GM19397 (cell line): ENCODE measurements around the gene MYLK4.

Experiments
- ATAC-seq: cut with Tn5 transposase; IDR thresholded peaks from one replicate; pipeline ENCODE4 v1.9.1; 2021; ENCODE audit warnings: mild to moderate bottlenecking, moderate library complexity; ENCODE audit not compliant: unreplicated experiment

The MYLK4 gene

DNA sequence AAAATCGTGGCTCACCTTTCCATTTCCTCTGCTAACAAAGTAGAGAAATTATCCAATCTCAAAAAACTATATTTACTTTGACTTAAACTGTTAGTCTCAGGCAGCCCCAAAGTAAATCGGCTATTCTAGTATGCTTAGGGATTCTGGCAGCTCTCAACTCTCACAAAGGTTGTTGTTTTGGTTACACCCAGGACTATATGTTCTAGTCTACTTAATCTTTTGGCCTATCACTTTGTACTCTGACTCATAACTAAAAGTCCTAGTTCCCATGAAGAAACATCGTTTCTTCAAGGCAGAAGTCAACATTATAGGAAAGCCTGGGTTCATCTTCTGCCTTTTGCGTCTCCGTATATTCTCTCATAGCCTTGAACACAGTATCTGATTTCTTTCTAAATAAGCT is 42.3 kb downstream of the MYLK4 start:
- ATAC-seq = no peak

DNA sequence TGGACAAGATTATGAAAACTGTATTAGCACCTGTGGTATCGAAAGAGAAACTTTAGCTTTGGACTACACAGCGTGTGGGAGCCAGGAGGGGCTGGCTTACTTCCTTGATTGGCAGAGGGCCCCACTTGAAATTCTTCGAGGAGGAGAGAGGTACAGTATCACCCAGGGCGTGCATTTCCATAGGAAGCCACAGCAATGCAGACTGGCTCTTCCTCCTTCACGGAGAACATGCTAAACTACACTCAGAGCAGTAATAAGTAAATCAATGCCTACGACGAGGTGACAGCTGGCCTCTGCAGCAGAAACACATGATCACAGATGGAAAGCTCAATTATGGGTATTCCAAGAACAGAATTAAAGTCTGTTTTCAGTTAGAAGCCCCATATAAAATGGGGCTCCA is 44.2 kb downstream of the MYLK4 start:
- ATAC-seq = no peak

DNA sequence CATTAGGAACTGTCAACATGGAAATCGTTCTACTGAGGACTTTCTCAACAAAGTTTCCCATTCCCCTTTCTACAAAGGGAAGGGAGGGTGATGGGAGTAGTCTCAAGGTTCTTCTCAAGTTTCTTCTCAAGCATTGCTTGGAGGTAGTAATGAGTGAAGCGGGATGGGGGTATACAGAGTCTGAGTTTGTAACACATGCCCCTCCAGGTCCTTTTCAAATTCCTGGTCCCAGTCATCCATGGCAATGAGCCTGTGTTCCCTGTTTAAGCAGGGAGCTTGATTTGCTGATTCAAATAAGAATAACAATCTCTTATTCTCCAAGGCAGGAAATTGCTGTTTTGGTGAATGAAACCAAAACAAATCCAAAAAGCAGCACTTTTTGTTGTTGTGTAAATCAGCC is 45.5 kb downstream of the MYLK4 start:
- ATAC-seq = no peak

DNA sequence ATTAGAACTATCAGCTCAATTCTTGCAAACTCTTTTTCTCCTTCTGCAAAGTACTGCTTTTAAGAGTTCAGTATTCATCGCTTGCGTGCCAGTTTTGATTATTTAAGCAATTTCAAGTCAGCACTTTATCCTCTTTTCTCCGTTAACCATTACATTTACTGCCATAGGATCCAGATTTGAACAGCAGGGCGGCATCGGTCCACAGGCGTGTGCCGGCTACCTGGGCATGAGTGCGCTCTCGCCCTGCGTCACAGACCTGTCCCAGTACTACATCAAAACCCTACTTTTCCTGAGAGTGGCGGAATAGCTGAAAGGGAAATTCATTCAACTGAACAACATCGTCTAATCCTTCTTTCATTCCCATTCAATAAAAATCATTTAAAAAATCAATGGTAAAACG is 53.4 kb downstream of the MYLK4 start:
- ATAC-seq = no peak

DNA sequence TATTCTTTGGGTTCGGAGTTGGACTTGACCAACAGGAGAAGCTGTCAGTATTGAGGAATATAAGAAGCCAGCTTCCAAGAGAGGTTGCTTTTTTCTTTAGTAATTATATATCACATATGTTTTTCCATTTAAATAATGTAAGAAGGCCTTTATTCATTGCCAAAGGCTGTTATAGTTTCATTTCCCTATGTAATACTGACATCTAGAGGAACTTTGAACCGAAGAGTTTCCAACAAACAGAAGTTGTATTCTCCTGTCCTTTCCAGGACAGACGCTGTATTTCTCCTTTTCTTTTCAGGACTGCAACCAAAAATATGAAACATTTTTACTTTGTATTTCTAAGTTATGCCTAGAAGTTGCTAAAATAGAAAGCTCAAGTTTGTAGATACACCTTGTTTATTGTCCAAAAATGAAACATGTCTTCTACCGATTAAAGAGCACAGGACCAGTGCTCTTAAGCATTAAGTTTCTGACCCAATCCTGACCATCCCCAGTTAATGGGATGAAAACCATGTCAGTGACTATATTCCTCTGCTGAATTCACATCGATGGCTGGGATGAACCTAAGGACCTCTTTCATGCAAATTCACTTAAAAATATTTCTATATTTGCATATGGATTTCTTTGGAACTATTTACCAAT is 55.1 kb downstream of the MYLK4 start:
- ATAC-seq = no peak

DNA sequence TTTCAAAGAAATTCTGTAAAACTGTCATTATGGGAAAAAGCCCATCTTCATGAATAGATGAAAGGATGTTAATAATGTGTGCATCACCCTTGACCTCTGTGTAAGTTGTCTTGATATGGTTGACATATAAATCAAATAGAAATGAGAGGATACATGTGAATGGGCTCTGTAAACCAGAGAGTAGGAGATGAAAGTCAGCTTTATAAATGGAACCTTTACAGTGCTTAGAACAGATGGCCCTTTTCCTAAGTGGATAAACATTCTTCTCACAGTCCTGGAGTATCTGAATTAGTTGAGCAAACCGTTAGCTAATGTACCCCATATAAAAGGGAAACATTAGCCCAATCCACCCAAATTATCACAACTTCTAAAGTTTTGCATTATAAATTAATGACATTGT is 57.5 kb downstream of the MYLK4 start:
- no peak for ATAC-seq

DNA sequence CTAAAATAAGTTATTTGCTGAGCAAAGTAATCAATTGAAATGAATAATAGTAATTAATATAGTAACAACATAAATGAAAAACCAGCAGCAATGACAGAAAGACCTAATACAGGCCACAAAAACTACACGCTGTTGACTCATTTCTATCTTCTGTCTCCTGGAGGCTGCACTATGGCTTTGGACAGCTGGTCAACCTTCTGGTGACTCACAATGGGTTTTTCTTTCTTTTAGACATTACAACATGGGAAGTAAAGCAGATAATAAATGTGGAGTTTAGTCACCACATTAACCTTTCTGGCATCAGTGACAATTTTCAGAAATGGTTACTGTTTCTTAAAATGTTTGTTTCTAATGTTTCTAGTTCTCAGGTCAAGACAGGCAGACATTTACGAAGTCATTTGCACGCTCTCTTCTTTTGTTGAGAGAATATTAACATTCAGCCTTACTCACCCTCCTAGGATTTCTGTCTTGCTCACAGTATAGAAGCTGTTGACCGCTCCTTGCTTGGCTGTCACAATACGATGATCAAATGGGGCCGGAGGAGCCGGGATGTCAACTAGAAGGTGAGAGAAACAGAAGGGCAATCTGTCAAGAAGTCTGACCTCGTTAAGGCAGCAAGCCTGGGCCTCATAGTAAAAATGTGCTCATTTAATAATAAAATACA is 62.2 kb downstream of the MYLK4 start:
- no peak for ATAC-seq

DNA sequence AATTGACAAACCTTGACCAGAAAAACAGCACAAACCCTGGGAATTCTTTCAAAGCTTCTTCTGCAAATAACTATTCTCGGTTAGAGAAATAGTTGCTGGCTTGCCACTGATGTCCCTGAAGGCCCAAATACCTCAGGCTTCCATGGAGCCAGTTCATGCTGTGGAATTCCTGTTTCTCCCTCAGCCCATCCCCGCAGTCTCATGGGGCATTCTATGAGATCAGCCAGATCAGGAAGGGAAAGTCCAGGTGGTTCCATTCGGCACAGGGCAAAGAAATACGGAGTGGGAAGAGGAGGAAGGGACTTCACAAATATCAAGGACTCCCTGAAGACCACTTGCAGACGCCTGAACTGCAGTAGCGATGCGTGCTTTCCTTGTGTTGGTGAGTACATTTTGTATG is 63.3 kb downstream of the MYLK4 start:
- no peak for ATAC-seq

DNA sequence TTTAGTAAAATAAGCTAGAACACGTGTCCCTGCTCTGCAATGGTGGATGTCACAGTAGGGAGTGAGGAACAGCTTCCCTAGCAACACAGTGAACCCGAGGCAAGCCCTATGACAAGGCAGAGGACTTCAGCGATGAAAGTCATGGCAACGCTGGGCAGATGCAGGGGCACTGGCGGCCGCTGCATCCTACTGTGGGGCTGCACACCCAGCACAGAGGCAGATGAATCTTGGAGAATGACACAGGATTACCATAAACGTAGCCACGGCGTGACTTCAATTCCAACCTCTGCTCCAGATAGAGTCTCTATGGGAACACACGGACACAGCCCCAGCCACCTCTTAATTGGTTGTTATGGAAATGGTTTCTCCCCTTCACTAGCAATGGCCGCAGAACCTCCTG is 64.2 kb downstream of the MYLK4 start:
- no peak for ATAC-seq

DNA sequence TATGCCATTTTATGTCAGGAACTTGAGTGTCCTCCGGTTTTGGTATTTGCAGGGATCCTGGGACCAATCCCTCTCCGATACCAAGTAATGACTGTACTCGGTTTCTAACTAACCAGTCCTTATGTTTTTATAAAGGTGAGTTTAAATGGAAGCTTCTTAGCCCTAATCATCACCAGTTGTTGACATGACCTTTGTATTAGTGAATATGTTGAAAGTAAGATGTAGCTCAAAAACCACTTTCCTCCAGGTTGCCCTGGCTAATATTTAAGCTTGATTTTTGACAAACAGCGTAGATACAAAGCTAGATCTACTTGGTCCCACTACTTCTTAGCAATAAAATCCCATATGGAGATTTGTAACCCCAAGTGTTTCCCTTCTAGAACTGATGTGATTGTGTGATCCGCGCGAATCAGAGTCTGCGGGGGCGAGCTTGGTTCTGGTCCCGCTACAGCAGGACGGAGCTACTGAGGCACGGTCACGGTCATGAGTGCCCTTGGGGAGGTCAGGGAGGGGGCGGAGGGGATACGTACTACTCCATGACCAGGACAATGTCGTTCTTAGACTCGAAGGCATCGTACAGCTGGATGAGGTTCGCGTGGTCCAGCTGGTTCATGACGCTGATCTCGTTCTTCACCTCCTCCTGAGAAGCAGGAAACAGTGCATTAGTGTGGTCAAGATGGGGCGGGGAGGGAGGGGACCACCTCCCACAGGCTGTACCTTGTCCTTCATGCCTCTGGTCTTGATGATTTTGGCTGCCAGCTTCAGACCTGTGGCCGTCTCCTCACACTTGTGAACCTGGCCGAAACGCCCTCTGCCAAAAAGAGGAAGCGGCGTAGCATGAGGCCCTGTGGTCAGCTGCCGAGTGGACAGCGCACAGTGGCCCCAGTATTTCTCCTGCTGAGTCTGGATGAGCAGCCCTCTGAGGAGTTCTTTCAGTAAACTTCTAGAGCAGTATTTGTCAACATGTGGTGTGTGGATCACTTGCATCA is 65.7 kb downstream of the MYLK4 start:
- ATAC-seq = no peak

DNA sequence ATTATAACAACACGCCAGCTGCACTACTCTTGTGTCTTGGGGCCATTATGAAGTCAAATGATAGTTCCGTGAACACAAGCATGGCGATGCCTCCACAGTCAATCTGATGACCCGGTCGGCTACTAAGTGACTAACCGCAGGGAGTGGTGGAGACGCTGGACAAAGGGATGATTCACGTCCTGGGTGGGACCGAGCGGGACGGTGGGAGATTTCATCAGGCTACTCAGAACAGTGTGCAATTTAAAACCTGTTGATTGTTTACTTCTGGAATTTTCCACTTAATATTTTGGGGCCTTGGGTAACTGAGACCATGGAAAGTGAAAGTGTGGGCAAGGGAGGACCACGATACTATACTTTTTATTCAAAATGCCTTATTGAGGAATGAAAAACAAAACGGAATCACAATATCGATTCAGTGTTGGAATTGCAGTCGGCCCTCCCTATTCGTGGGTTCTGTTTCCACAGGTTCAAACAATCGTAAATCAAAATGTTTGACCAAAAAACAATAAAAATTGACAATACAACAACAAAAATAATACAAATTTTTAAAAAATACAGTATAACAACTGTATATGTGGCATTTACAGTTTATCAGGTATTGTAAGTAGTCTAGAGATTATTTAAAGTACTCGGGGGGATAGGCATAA is 66.5 kb downstream of the MYLK4 start:
- no peak for ATAC-seq

DNA sequence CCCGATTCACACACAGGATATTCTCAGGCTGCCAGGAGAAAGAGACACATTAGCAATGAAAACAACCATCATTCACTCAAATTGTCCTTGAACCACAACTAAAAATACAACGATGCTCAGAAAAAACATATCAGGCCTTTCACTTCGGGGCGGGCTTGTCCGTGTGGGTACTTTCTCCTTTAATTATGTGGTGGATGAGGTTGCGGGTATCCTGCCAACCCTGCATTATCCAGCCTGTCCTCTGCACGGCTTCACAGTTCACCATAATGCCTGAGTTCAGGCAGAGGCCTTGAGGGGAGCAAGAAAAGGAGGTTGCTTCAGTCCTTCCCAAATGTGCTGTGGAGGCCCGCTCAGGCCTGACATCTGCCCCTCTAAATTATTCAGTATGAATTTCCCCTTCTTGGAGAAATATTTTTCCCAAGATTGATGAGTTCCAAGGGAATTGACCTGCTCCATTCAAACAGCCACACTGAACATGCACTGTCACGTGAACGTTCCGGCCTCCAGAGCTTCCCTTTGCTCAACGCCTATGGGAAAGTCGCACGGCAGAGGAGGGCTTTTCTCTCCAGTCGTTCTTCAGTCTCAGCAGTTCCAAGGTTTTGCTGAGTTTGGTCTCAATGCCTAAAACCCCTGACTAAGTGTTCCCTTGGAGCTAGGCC is 70.3 kb downstream of the MYLK4 start:
- ATAC-seq = no peak

DNA sequence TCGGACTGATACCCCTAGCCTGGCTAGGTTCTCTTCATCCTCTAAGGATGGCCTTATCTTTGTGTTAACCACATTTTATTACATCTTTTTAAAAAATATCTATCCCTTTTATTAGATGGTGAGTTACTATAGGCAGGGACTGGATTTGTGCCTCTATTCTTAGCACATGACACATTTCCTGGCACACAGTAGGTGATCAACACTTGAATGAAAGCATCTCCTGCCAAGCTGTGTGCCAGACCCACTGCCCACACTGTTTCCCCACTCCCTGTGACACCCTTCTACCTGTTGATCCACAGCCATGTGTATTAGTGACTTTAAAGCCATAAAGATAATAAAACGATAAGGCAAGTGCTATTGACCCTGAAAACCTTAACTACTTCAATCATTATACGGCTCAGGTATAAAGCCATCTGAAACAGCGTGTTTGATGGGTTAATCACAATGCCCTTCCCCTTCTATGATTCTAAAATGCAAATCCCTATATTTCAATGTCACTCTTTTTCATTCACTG is 73.6 kb downstream of the MYLK4 start:
- no peak for ATAC-seq

DNA sequence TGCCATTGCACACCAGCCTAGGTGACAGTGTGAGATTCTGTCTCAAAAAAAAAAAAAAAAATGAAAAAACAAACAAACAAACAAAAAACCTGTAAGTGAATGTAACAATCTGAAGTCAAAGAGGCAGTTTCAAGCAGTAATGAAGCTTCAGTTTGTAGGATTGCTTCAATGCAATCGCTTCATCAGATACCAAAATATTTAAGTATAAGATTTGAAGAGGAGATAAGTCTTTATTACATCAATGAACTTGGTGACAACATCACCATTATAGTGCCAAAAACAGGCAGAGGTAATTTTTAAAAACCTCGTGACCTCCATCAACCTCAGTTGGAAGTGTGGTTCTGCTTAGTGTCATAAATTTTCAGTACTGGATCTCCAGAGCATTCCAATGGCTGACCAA is 74.7 kb downstream of the MYLK4 start:
- no peak for ATAC-seq

DNA sequence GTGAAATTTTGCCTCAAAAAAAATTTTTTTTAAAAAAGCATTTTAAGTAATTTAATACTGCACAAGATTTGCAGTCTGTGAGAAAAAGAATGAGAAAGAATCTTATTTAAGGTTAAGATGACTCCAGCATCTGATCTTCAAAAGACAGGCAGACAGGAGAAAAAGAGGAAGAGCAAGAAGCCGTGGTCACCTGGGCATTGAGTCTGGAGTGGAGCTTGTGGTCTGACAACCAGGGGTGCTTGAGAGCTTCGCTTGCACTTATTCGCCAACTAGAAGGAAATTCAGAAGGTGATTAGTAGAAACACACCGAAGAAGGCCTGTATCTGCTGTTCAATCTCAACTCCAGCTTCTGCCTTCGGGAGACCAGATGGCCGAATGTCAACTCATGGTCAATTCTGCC is 75.9 kb downstream of the MYLK4 start:
- no peak for ATAC-seq

DNA sequence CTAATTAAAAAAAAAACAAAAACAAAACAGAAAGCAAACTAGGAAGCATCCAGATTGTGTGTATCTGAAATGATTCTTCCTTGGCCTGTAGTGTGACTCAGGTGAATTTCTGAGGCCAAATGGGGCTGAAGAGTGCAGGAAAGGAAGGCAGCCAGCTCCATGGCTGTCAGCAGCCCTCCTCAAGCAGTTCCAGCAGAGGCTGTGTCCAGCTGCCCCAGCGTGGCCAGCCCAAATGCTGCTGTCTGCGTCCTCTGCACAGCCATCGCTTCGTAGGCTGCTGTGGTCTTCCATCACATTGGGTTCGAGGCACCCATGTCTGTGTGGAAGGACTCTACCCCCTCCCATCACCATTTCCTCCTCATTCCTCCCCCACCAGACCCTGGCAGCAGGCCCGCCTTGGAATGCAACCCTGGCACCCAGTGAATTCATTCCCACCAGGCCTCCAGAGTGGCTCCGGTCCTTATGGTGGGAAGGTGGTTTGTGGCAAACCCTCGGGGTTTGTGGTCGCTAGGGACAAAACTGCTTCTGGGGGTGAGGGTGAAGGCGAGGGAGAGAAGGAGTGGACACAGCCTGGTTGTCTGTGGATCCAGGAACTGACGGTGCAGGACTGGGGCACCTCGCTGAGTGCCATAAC is 81.5 kb downstream of the MYLK4 start:
- no peak for ATAC-seq

DNA sequence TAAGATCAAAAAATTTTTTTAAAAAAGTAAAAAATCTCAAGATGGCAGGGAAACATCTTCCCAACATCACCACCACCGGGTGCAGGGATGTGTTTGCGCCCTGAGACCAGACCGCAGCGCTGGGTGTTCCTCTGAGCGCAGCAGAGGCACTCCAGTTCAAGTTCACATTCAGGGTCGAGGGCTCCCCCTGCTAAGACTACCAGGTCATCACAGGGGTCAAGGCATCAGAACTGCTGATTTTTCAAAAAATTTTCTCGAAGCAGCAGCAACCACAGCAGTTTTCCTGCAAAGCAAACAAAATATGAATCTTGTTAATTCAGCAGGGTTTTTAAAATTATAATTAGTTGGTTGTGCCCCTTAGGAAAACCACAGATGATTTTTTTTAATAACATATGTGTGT is 83.1 kb downstream of the MYLK4 start:
- ATAC-seq = no peak

DNA sequence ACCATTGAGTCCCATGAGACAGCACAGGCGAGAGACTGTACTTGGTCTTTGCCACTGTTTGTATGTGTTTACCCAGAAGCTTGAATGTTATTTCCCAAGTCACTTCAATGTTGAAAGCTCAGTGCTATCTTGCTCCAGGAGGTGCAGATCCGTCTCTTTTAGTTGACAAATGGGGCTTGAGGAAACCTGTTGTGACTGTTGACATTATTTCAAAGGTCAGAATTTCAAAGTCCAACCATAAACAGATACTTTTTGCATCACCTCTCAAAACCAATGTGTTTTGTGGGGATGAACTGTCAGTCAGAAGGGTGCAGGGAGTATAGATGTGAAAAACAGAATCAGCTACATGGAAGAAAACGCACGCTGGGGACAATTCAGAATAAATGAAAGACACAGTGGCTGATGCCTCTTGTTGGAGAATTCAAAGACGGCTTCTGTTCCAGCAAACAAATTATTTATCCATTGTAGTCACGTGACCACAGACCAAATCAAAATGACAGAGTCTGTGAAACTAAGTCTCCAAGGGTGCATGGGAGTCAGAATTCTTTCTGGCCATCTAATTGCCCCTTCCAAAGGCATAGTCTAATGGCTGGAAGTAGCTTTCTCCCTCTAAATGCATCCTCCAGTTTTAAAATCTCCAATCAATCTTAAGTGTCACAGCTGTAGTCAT is 83.7 kb downstream of the MYLK4 start:
- no peak for ATAC-seq
